NCI-H1930 (cell line): ENCODE measurements around the gene PCMTD2.
"Not testable (repeated sequence)": the region's sequence is repeated elsewhere in the genome, so short reads cannot be mapped to it uniquely, and the experiment has no call there.

ENCODE experiments used
- DNase-seq, 2 experiments: peaks; one replicate each; lab custom pipeline; 2025; lab: John Stamatoyannopoulos, UW

The PCMTD2 gene

GRCh38 chr20:64286447-64287263, 31.1 kb downstream of the PCMTD2 start:
- not testable (repeated sequence) for DNase-seq

GRCh38 chr20:64287264-64287590, 31.7 kb downstream of the PCMTD2 start:
- not testable (repeated sequence) for DNase-seq

- not testable (repeated sequence) for DNase-seq
These were observed 36.6 kb downstream of the PCMTD2 start for GRCh38 chr20:64292167-64292566.

- not testable (repeated sequence) for DNase-seq
These were observed 47.5 kb downstream of the PCMTD2 start for GRCh38 chr20:64303086-64303485.

- not testable (repeated sequence) for DNase-seq
These were observed 58.2 kb downstream of the PCMTD2 start for GRCh38 chr20:64313761-64314160.

GRCh38 chr20:64315381-64315780, 59.8 kb downstream of the PCMTD2 start:
- DNase-seq: not testable (repeated sequence)

- DNase-seq: not testable (repeated sequence)
These were observed 60.3 kb downstream of the PCMTD2 start for GRCh38 chr20:64315884-64316283.

- not testable (repeated sequence) for DNase-seq
These were observed 61.0 kb downstream of the PCMTD2 start for GRCh38 chr20:64316415-64317083.

GRCh38 chr20:64317331-64317730, 61.8 kb downstream of the PCMTD2 start:
- DNase-seq: not testable (repeated sequence)

- not testable (repeated sequence) for DNase-seq
These were observed 62.5 kb downstream of the PCMTD2 start for GRCh38 chr20:64318056-64318455.

- DNase-seq: not testable (repeated sequence)
These were observed 66.7 kb downstream of the PCMTD2 start for GRCh38 chr20:64322031-64322789.
